GM19043 (cell line): Measurements from ENCODE around the gene GNPAT.
"Not testable (repeated sequence)": the region's sequence is repeated elsewhere in the genome, so short reads cannot be mapped to it uniquely, and the experiment has no call there.

Source experiments
- ATAC-seq: cut with Tn5 transposase; IDR thresholded peaks from one replicate; pipeline ENCODE4 v1.9.1; 2021; ENCODE audit warnings: low read depth; ENCODE audit not compliant: unreplicated experiment

GNPAT gene

DNA sequence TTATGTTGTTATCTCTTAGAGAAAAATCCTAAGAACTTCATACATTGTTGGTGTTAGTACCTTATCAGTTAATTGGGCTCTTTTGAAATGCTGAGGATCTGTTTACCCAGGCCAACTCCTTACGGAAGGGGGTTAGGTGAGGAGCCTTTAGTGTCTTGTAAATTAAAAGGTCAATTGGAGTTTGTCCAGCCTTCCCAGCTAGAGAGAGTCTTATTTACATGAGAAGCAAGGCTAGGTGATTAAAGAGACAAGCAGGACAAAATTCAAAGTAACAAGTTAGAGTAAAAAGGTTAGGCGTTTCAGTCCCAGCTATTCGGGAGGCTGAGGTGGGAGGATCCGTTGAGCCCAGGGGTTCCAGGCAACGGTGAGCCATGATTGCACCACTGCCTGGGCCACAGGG lies 28.7 kb upstream of the GNPAT start:
- not testable (repeated sequence) for ATAC-seq

GRCh38 chr1:231213831-231214573 lies 27.0 kb upstream of the GNPAT start:
- no peak for ATAC-seq

DNA sequence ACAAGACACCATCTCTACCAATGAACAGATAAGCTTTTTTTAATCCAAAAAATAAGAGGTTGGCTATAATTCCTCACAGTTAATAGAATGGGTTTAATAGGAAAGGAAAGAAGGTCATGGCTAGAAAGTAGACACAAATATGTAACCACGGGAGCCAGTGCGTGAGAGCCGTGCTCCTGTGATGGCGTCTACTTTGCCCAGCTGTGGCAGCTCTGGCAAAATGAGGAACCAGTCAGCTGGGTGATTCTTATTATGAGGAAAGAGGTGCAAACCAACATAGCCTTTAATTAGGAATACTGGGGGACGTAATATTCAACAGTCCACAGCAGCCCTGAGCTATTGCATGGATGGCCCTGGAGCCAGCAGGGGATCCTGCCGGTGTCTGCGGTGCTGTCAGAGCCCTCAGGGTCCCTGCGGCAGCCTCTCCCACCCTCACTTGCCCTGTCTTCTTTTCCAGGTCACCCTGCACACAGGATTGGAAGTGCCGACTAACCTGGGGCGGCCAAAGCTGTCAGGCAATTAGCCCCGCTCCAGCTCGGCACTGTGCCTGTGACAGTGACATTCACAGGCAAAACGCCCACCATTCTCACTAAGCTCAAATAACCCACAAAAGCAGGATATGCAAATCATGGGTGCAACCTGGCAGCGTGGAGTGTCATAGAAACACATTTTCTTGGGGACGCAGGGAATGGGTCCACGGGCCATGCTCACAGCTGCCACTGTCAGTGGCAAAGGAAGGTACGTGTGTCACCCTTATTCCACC lies 25.9 kb upstream of the GNPAT start:
- no peak for ATAC-seq

DNA sequence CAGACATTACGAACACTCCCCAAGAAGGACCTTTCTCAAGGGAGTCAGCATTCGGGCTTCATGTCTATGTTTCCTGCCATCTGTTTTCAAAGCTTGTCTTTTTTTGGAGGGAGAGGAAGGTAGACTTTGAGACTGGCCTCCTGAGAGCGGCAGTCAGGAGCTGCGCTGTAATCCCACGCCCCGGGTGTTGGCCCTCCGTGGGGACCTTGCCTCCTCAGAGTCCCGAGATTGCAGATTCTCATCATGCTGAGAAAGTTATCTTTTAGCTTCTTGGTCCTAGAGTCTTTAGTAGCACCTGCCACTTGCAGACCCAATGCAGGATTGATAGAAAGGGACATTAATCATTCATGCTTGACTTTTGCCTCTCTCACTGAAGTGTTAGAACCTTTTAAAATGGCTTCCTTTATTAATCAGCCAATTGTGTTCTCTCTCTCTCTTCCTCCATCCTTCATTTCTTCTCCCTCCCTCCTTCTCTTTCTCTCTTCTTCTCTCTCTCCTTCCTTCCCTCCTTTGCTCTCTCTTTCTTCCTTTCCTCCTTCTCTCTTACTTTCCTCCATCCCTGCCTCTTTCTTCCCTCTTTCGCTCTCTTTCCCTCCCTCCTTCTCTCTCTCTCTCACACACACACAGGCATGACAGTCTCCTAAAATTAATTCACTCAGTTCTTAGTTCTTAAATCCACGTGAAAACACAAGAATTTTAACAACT lies 25.2 kb upstream of the GNPAT start:
- no peak for ATAC-seq

- no peak for ATAC-seq
Observed at GRCh38 chr1:231216498-231216897, 24.5 kb upstream of the GNPAT start.

GRCh38 chr1:231217056-231217455 lies 24.0 kb upstream of the GNPAT start:
- ATAC-seq, result no peak

DNA sequence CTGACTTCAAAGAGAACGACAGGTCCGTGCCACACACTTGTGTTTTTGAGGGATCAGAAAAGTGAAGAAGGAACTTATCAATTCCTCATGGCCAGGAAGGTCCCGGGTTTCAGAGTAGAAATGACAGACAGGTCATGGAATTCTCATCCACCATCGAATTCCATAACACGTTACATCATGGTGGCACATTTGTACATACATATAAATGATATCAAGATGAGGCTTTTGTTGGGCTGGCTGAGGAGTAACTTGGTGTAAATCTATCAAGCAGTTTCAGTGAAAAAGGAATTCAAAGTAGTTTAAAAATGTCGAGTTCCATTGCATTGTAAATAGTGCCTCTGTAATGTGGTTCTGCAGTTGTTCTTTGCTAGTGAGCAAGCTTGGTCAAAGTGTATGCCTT lies 22.9 kb upstream of the GNPAT start:
- no peak for ATAC-seq

DNA sequence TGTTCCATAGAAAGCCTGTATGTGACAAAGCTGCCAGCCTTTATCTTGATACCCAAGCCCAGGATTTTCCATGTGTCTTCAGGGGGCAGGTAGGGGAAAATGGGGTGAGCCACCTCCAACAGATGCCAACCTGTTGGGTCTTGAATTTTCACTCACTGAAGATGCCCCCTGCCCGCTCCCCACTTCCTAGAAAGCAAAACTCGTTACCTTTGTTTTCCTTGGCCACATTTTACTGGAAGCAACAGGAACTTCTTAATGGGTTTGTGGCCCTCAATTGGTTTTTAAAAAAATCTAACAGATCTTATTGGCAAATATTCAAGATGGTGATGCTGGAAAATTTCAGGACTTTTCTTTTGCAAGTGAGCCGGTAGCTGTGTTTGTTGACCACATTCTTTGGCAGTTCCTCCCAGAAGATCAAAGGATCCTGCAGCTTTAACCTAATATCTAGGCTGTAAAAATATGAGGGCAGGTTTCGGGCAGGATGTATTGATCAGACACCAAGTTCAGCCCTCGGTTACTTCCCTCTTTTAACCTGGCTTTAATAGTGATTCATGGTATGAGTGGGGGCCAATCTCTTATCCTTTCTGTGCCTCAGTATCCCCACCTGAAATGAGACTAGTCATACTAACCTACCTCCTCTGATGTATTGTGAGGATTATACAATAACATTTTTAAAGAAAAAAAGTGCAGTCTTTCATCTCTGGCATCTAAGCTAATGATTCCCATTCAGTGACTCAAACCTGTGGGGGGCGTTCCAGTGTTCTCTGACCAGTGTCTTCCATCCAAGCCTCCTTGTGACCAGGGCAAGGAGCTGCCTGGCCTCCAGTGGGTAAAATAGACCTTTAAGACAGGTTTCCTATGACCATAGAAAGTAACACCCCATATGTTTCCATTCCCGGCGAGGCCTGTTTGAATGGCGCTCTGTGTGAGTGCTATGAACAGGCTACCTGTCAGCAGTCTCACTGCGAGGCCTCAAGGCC lies 21.3 kb upstream of the GNPAT start:
- no peak for ATAC-seq

- ATAC-seq, result no peak
Observed at GRCh38 chr1:231220801-231221200, 20.2 kb upstream of the GNPAT start.

GRCh38 chr1:231226156-231226555 lies 14.9 kb upstream of the GNPAT start:
- ATAC-seq, result no peak

- ATAC-seq, result no peak
Observed at GRCh38 chr1:231231511-231231910, 9.5 kb upstream of the GNPAT start.

- ATAC-seq, result peak; percentile 89
Observed at GRCh38 chr1:231232870-231233734, 7.9 kb upstream of the GNPAT start.

GRCh38 chr1:231233735-231234417 lies 7.1 kb upstream of the GNPAT start:
- no peak for ATAC-seq

DNA sequence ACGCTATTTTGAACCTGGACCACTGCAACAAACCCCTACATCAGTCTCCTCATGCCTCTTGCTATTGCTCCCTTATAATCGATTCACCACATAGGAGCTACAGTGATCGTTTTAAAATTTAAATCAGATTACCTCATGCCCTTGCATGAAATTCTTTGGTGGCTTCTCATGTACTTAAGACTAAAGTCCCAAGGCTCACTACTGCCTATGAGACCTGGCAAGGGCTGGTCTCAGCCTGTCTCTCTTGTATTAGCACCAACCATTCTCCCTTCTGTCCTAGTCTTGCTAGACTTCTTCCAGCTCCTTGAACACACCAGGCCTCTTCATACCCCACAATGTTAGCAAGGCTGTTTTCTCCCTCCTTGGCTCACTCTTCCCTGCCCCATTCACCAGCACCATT lies 6.5 kb upstream of the GNPAT start:
- ATAC-seq, result no peak

DNA sequence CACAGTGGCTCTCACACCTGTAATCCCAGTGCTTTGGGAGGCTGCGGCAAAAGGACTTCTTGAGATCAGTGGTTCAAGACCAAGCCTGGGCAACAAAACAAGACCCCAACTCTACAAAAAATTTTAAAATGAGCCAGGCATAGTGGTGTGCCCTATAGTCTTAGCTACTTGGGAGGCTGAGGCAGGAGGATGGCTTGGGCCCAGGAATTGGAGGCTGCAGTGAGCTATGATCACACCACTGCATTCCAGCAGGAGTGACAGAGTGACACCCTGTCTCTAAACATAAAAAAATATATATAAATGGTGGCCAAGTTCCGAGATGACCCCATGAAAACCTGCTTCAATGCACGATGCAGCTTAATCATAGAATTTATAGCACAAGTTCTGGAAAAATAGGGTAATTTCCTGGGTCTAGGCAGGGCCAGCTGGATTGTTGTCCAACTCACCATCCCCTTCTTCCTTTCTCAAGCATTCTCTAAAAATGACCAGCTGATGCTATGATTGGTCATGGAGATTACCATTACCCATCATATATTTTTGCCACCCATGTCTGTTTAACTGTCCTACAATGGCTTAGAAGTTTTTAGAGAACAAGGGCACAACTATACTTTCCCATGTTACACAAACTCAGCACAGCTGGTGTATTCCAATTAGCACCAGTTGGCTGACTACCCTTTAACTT lies 5.3 kb upstream of the GNPAT start:
- ATAC-seq, result no peak

DNA sequence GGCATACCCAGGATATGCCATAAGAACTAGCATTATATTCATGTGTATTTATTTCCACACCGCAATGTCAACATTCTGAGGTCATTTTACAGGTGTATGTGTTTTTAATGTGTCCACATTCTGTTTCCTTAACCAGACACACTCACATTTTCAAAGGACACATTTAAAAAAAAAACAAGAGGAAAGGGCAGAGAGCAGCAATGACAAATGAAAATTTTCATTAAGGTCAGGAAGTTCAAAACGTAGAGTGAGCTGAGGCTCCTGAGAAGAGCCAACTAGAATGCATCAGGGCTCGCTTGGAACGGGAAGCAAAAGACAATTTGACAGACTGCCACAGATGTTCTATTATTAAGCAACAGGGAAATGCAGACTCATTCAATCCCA lies 4.8 kb upstream of the GNPAT start:
- ATAC-seq, result no peak

- no peak for ATAC-seq
Observed at GRCh38 chr1:231236938-231237337, 4.1 kb upstream of the GNPAT start.

- no peak for ATAC-seq
Observed at GRCh38 chr1:231238298-231238697, 2.7 kb upstream of the GNPAT start.
